A549 (cell line): ENCODE measurements around the gene CYGB. TPM values are rescaled to one million over a fixed set of nuclear protein-coding genes. Genes with fewer than 3 reads are reported as not detected.
"Not testable (repeated sequence)": the region's sequence is repeated elsewhere in the genome, so short reads cannot be mapped to it uniquely, and the experiment has no call there.

ENCODE experiments used
- ATAC-seq, 2 experiments: fragments of 200-7000 bp in 1 of 2; fragments of >200 bp in 1 of 2; cut with Nextera tagmentation in 1 of 2; cut with Tn5 transposase in 1 of 2; 3 replicates each; pipeline versions ENCODE4 v1.8.0 to v1.9.1; 2018 to 2020; ENCODE audit warnings: mild to moderate bottlenecking in 1 of 2, moderate library complexity in 1 of 2
- CTCF ChIA-PET: fragments of 300-600 bp; sonication (Branson Sonifier 250); formaldehyde crosslinking; extraction: SDS; loops from one replicate; lab custom pipeline; 2021; ENCODE audit warnings: antibody characterized with exemption, inconsistent platforms; lab: Yijun Ruan, JAX
- POLR2A ChIA-PET: fragments of 350-600 bp; formaldehyde crosslinking; extraction: SDS; loops from one replicate; lab custom pipeline; 2021; ENCODE audit warnings: antibody characterized with exemption, inconsistent platforms; lab: Yijun Ruan, JAX
- DNase-seq, 2 experiments: peaks; one replicate each; pipeline versions ENCODE4 v3.0.0 to v3.0.0-alpha.2; 2011 to 2016; ENCODE audit warnings: low read depth in 1 of 2, low spot score in 1 of 2
- FAIRE-seq: peaks from 2 replicates; lab custom pipeline; 2011; peaks lifted over from hg19 to GRCh38; lab: Jason Lieb, UNC
- H3K27ac ChIP-seq, 2 experiments: fragments of >200 bp; sonication (Bioruptor Twin); formaldehyde crosslinking; 3 replicates each; pipeline ENCODE4 v1.5.1; 2016 to 2017
- H3K4me1 ChIP-seq: fragments of >200 bp; sonication (Bioruptor Twin); formaldehyde crosslinking; 3 replicates; pipeline ENCODE4 v1.6.1; 2016
- H3K4me2 ChIP-seq: fragments of >200 bp; sonication (Bioruptor Twin); formaldehyde crosslinking; 3 replicates; pipeline ENCODE4 v1.6.1; 2016
- H3K4me3 ChIP-seq: fragments of >200 bp; sonication (Bioruptor Twin); formaldehyde crosslinking; 3 replicates; pipeline ENCODE4 v1.5.1; 2016
- H3K9me3 ChIP-seq: fragments of >200 bp; sonication (Bioruptor Twin); formaldehyde crosslinking; 3 replicates; pipeline ENCODE4 v1.6.1; 2016
- CEBPB ChIP-seq, 2 experiments: fragments of >200 bp in 1 of 2; sonication (Bioruptor Twin) in 1 of 2; formaldehyde crosslinking in 1 of 2; IDR thresholded peaks; 2 replicates each; pipeline ENCODE4 v1.6.1; 2012 to 2016
- EHF ChIP-seq: fragments of 250-450 bp; sonication (Bioruptor Pico); IDR thresholded peaks from 2 replicates; pipeline ENCODE4 v1.5.0; 2020; ENCODE audit warnings: mild to moderate bottlenecking
- EHMT2 ChIP-seq: fragments of 200-600 bp; sonication (generic); IDR thresholded peaks from 2 replicates; pipeline ENCODE4 v1.6.1; 2016; ENCODE audit warnings: antibody characterized with exemption, low read depth, mild to moderate bottlenecking, moderate library complexity
- FOSB ChIP-seq: fragments of 250-450 bp; sonication (Bioruptor Pico); IDR thresholded peaks from 2 replicates; pipeline ENCODE4 v1.5.0; 2020; ENCODE audit warnings: mild to moderate bottlenecking, moderate library complexity
- JUN ChIP-seq, 2 experiments: fragments of >200 bp; sonication (Bioruptor Twin); formaldehyde crosslinking; IDR thresholded peaks; 2 replicates in 1 of 2; 3 replicates in 1 of 2; pipeline ENCODE4 v1.6.1; 2016 to 2017
- JUNB ChIP-seq: fragments of >200 bp; sonication (Bioruptor Twin); formaldehyde crosslinking; IDR thresholded peaks from 2 replicates; pipeline ENCODE4 v1.6.1; 2016
- KDM1A ChIP-seq: fragments of 200-600 bp; sonication (generic); IDR thresholded peaks from 2 replicates; pipeline ENCODE4 v1.6.1; 2016; ENCODE audit warnings: low read depth, mild to moderate bottlenecking
- MAFK ChIP-seq: fragments of 450-650 bp; IDR thresholded peaks from 2 replicates; pipeline ENCODE4 v1.6.1; 2014; ENCODE audit not compliant: partially characterized antibody
- NFE2L2 ChIP-seq: fragments of 150-350 bp; conservative IDR thresholded peaks from 2 replicates; pipeline ENCODE4 v1.6.1; 2014; ENCODE audit warnings: low read length
- POLR2A ChIP-seq: IDR thresholded peaks from 2 replicates; pipeline ENCODE4 v1.6.1; 2012; ENCODE audit warnings: mild to moderate bottlenecking, low read length
- RCOR1 ChIP-seq: fragments of 150-350 bp; IDR thresholded peaks from 2 replicates; pipeline ENCODE4 v1.6.1; 2014; ENCODE audit warnings: antibody characterized with exemption, low read length, low read depth
- SREBF2 ChIP-seq: fragments of 450-650 bp; IDR thresholded peaks from 2 replicates; pipeline ENCODE4 v1.6.1; 2014; ENCODE audit warnings: mild to moderate bottlenecking, moderate library complexity
- TFCP2L1 ChIP-seq: fragments of 250-450 bp; sonication (Bioruptor Pico); IDR thresholded peaks from 2 replicates; pipeline ENCODE4 v1.5.0; 2021; ENCODE audit warnings: mild to moderate bottlenecking
- WGBS: methylation state at CpG from one replicate; pipeline ENCODE4 v1.1.6; 2017; ENCODE audit errors: missing lambda C conversion rate; 5-methylcytosine and 5-hydroxymethylcytosine counted together
- polyA plus RNA-seq, 4 experiments: library from polyadenylated mRNA; depleted of rRNA in 3 of 4; stranded (reverse); fragments of >200 nt; fragmentation: RNase III in 1 of 4; extraction: RNeasy Plus Mini Kit Qiagen cat#74134 plus additional on column Dnase treatment in 1 of 4; gene quantifications; 2 replicates in 3 of 4; 3 replicates in 1 of 4; pipeline ENCODE4 v1.2.3, GENCODE V29; 2011 to 2017
- TF ChIP-seq, protein P1 (sequence below): fragments of 150-350 bp; IDR thresholded peaks from 2 replicates; pipeline ENCODE4 v1.6.1; 2014; ENCODE audit warnings: low read depth, mild to moderate bottlenecking, low read length
- TF ChIP-seq, protein P2 (sequence below): fragments of 450-650 bp; IDR thresholded peaks from 2 replicates; pipeline ENCODE4 v1.6.1; 2014; ENCODE audit warnings: antibody characterized with exemption
- TF ChIP-seq, protein P3 (sequence below): IDR thresholded peaks from 2 replicates; pipeline ENCODE4 v1.6.1; 2012
- TF ChIP-seq, protein P4 (sequence below): fragments of >200 bp; sonication (Bioruptor Twin); formaldehyde crosslinking; IDR thresholded peaks from 2 replicates; pipeline ENCODE4 v1.6.1; 2016
- TF ChIP-seq, protein P5 (sequence below): IDR thresholded peaks from 2 replicates; pipeline ENCODE4 v1.6.1; 2012
- TF ChIP-seq, protein P6 (sequence below): fragments of 250-450 bp; sonication (Bioruptor Pico); IDR thresholded peaks from 2 replicates; pipeline ENCODE4 v1.5.0; 2020; ENCODE audit warnings: low read depth, mild to moderate bottlenecking, moderate library complexity

CYGB gene
- polyA plus RNA-seq, 2 of the 4 experiments (the other 2 are of a cell fraction) = 1.1 TPM

DNA sequence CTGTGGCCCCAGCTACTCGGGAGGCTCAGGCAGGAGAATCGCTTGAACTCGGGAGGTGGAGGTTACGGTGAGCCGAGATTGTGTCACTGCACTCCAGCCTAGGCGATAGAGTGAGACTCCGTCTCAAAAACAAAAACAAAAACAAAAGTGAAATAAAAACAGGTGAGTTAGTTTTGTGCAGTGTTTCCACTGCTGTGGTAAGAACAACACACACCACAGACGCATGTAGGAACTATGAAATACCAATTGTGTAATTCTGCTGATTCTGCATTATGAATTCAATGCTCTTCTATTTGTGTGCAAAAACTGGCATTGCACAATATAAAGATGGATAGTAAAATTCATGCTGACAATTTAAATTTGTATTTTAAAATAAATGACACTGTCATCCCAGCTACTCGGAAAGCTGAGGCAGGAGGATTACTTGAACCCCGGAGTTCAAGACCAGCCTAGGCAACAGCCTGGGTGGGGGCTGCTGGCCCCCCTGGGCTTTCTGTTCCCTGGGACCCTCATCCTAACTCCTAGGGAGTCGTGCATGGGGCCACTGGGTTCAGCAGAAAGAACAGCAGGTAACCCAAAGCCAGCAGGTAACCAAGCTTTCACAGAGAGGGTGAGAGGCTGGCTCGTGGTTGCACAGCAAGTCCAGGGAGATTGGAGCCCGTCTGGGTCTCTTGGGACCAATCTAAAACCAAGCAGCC lies 25.7 kb downstream of the CYGB start:
- Histone ChIP-seq H3K4me3 (no peak overlapping the region), H3K27ac (no peak overlapping the region), H3K9me3 (no peaks in the 10 kb centered on the region), H3K4me1 (no peaks in the 10 kb centered on the region), H3K4me2 (no peak overlapping the region)
- TF ChIP-seq MAFK (peak; percentile 98), EHF (CRISPR knock-in tag) (no peak), CEBPB (IDR thresholded peaks at IDR 0.05) (peak in 1 of 2 experiments; percentile 20; a peak in 1 of 4 replicates)
- 76% methylated on average over 13 of the region's 13 CpGs for WGBS
- ChIA-PET CTCF (interaction anchor here (1.1 to 64.5 kb wide), 15 partner anchors 9 to 209 kb away, joined by 3 to 1994 read pairs (median 5); partner anchors contain the start of genes AANAT, RHBDF2 and UBE2O), POLR2A (no interaction called here)
- FAIRE-seq (no peak), ATAC-seq (no peak), DNase-seq (no peak)

DNA sequence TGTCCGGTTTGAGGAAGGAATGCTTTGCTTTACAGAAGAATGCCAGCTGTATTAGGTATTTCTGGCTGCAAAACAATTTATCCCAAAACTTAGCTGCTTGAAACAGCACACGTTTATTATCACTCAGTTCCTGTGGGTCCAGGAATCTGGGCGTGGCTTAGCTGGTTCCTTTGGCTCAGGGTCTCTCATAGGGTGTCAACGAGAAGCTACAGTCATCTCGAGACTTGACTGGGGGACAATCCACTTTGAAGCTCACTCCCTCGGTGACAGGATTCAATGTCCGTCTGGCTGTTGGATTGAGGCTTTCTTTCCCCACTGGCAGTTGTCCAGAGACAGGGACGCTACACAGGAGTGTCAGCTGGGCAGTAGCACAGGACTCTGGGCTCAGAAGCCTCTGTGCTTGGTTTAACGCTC lies 26.7 kb downstream of the CYGB start:
- ChIA-PET CTCF (interaction anchor here (0.6 to 64.5 kb wide), 13 partner anchors 9 to 208 kb away, joined by 3 to 1994 read pairs (median 5); partner anchors contain the start of genes AANAT, RHBDF2 and UBE2O), POLR2A (no interaction called here)
- FAIRE-seq (no peak), DNase-seq (no peak), ATAC-seq (no peak)
- Histone ChIP-seq H3K4me1 (peaks cover 4% of the 10 kb centered on the region; the same call in 2 of the 3 replicates), H3K27ac (no peak overlapping the region), H3K4me2 (no peak overlapping the region), H3K9me3 (no peaks in the 10 kb centered on the region), H3K4me3 (no peak overlapping the region)
- TF ChIP-seq POLR2A (no peak), RCOR1 (no peak), FOSB (CRISPR knock-in tag) (no peak), EHMT2 (no peak), EHF (CRISPR knock-in tag) (no peak), NFE2L2 (no peak)
- TF ChIP-seq, protein P1, sequence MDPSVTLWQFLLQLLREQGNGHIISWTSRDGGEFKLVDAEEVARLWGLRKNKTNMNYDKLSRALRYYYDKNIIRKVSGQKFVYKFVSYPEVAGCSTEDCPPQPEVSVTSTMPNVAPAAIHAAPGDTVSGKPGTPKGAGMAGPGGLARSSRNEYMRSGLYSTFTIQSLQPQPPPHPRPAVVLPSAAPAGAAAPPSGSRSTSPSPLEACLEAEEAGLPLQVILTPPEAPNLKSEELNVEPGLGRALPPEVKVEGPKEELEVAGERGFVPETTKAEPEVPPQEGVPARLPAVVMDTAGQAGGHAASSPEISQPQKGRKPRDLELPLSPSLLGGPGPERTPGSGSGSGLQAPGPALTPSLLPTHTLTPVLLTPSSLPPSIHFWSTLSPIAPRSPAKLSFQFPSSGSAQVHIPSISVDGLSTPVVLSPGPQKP = no peak
- TF ChIP-seq, protein P2, sequence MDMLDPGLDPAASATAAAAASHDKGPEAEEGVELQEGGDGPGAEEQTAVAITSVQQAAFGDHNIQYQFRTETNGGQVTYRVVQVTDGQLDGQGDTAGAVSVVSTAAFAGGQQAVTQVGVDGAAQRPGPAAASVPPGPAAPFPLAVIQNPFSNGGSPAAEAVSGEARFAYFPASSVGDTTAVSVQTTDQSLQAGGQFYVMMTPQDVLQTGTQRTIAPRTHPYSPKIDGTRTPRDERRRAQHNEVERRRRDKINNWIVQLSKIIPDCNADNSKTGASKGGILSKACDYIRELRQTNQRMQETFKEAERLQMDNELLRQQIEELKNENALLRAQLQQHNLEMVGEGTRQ = no peak
- WGBS = 47% methylated on average over 9 of the region's 9 CpGs

DNA sequence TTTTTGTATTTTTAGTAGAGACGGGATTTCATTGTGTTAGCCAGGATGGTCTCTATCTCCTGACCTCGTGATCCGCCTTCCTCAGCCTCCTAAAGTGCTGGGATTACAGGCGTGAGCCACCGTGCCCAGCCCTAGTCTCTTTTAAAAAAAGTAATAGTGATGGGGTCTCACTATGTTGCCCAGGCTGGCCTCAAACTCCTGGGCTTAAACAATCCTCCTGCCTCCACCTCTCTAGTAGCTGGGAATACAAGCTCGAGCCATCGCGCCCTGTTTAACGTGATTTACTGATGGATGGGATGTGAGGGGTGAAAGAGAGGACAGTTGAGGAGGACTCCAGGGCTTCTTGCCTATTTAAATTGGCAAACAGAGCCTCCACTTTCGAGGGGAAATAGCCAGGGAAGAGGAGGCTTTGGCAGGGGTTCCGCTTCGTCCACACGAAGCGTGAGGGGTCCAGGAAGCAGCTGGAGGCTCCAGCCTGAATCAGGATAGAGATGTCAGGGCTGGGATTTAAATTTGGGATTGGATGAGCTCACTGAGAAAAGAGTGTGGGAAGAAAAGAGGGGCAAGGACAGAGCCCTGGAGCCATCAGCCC lies 28.9 kb downstream of the CYGB start:
- not testable (repeated sequence) for H3K4me2 ChIP-seq, FAIRE-seq, H3K27ac ChIP-seq, H3K9me3 ChIP-seq, ATAC-seq, H3K4me3 ChIP-seq, H3K4me1 ChIP-seq, DNase-seq
- POLR2A ChIA-PET = interaction anchor here (0.7 kb wide), 1 partner anchor 48 kb away, joined by 3 read pairs; no protein-coding TSS in a partner anchor
- CTCF ChIA-PET = interaction anchor here (0.7 to 64.5 kb wide), 21 partner anchors 12 to 209 kb away, joined by 3 to 1994 read pairs (median 13); partner anchors contain the start of genes AANAT and UBE2O
- WGBS = 77% methylated on average over 14 of the region's 14 CpGs

DNA sequence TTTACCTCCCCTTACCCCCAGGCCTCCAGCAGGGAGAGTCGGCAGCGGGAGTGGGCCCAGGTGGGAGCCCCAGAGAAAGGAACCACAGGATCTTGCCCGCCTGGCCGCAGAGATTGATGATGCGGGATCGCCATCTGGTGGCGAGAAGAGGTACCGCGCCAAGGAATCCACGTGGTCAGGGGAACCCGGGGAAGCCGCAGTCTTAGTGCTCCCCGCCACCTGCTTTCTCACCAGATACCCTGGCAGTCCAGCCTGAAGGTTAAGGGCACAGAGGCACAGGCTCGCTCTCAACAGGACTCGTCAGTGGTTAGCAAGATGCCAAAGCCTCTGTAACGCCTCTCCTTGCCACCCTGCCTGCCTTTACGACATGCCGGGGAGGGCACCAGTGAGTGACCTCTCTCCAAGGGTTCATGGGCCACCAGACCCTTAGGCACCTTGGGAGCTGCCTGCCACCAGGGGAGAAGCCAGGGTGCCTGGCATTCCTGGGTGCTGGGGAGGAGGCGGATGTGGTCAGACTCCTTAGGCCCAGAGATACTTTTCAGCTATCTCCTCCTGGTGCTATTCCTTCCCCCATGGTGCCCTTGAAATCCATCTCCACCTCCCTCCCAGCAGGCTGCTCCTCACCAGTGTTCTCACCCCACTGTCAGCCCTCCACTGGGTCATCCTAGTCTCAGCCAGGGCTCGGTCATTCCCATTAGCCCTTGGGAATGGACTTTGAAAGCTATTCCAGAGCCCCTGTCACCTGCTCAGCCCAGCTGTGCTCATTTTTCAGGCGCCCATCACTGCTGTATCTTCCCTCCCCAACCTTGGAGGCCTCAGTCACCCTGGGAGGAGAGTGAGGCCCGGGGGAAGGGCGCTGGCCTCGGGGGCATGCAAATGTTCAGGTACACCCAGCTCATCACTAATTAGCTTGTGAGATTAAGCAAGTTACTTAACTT lies 30.8 kb downstream of the CYGB start:
- DNase-seq = peak; percentile 71 to 95
- FAIRE-seq = no peak
- CTCF ChIA-PET = interaction anchor here (0.6 to 64.5 kb wide), 57 partner anchors 12 to 578 kb away, joined by 3 to 1994 read pairs (median 4); partner anchors contain the start of genes AANAT, PRCD, QRICH2 and SPHK1
- POLR2A ChIA-PET = interaction anchor here (1.2 kb wide), 1 partner anchor 48 kb away, joined by 3 read pairs; no protein-coding TSS in a partner anchor
- H3K4me3 ChIP-seq = no peak overlapping the region
- ATAC-seq = peak; percentile 80 to 90
- WGBS = 22% methylated on average over 24 of the region's 24 CpGs
- peak overlapping the region; percentile 51 for H3K4me2 ChIP-seq
- no peaks in the 10 kb centered on the region for H3K9me3 ChIP-seq
- H3K4me1 ChIP-seq = peaks cover 9% of the 10 kb centered on the region
- H3K27ac ChIP-seq = peak overlapping the region; percentile 52 to 73; a peak in 5 of 6 replicates
- TF ChIP-seq, protein P3, sequence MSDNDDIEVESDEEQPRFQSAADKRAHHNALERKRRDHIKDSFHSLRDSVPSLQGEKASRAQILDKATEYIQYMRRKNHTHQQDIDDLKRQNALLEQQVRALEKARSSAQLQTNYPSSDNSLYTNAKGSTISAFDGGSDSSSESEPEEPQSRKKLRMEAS = peak; percentile 98
- TF ChIP-seq TFCP2L1 (CRISPR knock-in tag) (no peak), EHF (CRISPR knock-in tag) (no peak), MAFK (no peak), SREBF2 (no peak), KDM1A (no peak), JUN (IDR thresholded peaks at IDR 0.05) (0 out of 5 replicates have a peak, but pooled peaks of 1 of the 2 experiments have one; percentile 0), JUNB (no peak)
- TF ChIP-seq, protein P2 = peak; percentile 32; the same call in 1 of the 2 replicates
- TF ChIP-seq, protein P4, sequence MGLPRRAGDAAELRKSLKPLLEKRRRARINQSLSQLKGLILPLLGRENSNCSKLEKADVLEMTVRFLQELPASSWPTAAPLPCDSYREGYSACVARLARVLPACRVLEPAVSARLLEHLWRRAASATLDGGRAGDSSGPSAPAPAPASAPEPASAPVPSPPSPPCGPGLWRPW = no peak
- TF ChIP-seq, protein P5, sequence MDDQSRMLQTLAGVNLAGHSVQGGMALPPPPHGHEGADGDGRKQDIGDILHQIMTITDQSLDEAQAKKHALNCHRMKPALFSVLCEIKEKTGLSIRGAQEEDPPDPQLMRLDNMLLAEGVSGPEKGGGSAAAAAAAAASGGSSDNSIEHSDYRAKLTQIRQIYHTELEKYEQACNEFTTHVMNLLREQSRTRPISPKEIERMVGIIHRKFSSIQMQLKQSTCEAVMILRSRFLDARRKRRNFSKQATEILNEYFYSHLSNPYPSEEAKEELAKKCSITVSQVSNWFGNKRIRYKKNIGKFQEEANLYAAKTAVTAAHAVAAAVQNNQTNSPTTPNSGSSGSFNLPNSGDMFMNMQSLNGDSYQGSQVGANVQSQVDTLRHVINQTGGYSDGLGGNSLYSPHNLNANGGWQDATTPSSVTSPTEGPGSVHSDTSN = no peak
- TF ChIP-seq, protein P6, sequence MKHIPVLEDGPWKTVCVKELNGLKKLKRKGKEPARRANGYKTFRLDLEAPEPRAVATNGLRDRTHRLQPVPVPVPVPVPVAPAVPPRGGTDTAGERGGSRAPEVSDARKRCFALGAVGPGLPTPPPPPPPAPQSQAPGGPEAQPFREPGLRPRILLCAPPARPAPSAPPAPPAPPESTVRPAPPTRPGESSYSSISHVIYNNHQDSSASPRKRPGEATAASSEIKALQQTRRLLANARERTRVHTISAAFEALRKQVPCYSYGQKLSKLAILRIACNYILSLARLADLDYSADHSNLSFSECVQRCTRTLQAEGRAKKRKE (CRISPR knock-in tag) = no peak
